ENCODE measurements around the gene CDK5. TPM values are rescaled to one million over a fixed set of nuclear protein-coding genes. Genes with fewer than 3 reads are reported as not detected.
"Not testable (repeated sequence)": the region's sequence is repeated elsewhere in the genome, so short reads cannot be mapped to it uniquely, and the experiment has no call there.

The CDK5 gene
- total and polyA plus RNA-seq, 9 of the 15 experiments (the other 6 are each of a cell fraction or from before 2014, with no cell fraction given): 3.2 to 38.0 (median 27.5) TPM

- TF ChIP-seq, protein P1, sequence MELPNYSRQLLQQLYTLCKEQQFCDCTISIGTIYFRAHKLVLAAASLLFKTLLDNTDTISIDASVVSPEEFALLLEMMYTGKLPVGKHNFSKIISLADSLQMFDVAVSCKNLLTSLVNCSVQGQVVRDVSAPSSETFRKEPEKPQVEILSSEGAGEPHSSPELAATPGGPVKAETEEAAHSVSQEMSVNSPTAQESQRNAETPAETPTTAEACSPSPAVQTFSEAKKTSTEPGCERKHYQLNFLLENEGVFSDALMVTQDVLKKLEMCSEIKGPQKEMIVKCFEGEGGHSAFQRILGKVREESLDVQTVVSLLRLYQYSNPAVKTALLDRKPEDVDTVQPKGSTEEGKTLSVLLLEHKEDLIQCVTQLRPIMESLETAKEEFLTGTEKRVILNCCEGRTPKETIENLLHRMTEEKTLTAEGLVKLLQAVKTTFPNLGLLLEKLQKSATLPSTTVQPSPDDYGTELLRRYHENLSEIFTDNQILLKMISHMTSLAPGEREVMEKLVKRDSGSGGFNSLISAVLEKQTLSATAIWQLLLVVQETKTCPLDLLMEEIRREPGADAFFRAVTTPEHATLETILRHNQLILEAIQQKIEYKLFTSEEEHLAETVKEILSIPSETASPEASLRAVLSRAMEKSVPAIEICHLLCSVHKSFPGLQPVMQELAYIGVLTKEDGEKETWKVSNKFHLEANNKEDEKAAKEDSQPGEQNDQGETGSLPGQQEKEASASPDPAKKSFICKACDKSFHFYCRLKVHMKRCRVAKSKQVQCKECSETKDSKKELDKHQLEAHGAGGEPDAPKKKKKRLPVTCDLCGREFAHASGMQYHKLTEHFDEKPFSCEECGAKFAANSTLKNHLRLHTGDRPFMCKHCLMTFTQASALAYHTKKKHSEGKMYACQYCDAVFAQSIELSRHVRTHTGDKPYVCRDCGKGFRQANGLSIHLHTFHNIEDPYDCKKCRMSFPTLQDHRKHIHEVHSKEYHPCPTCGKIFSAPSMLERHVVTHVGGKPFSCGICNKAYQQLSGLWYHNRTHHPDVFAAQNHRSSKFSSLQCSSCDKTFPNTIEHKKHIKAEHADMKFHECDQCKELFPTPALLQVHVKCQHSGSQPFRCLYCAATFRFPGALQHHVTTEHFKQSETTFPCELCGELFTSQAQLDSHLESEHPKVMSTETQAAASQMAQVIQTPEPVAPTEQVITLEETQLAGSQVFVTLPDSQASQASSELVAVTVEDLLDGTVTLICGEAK (IDR thresholded peaks at IDR 0.05): 0 out of 2 replicates have a peak, but pooled peaks have one; percentile 52
- TF ChIP-seq, protein P1 (CRISPR knock-in tag; IDR thresholded peaks at IDR 0.05): not testable (repeated sequence)
- TF ChIP-seq NBN (IDR thresholded peaks at IDR 0.05; ENCODE audit: low read depth) (peak; percentile 70; the same call in 1 of the 2 replicates), HSF4 (CRISPR knock-in tag; IDR thresholded peaks at IDR 0.05; ENCODE audit: borderline replicate concordance) (peak; percentile 97), CHD4 (IDR thresholded peaks at IDR 0.05; ENCODE audit: insufficient read depth, insufficient replicate concordance, low read depth, low read length, poor library complexity, severe bottlenecking) (peak; percentile 89), NFE2L1 (tag; IDR thresholded peaks at IDR 0.05; ENCODE audit: borderline replicate concordance, low read depth) (peak; percentile 68), CTBP1 (IDR thresholded peaks at IDR 0.05; ENCODE audit: borderline replicate concordance) (peak; percentile 70; the same call in 1 of the 2 replicates), ZNF76 (CRISPR knock-in tag; IDR thresholded peaks at IDR 0.05; ENCODE audit: borderline replicate concordance) (peak; percentile 96), NR2C1 (IDR thresholded peaks at IDR 0.05) (peak; percentile 39; the same call in 1 of the 2 replicates), NR2C1 (tag; IDR thresholded peaks at IDR 0.05) (peak; percentile 88), BHLHE40 (IDR thresholded peaks at IDR 0.05; ENCODE audit: low read length) (peak; percentile 76; the same call in 1 of the 2 replicates), GTF2A2 (tag; IDR thresholded peaks at IDR 0.05) (peak; percentile 93)
Observed at GRCh38 chr7:151026771-151027727, 30.6 kb downstream of the CDK5 start (continued).

Measured in K562 (cell line).